Endodermal cell (in vitro differentiated cells): ENCODE data around the gene ZC3H4. TPM values are rescaled to one million over a fixed set of nuclear protein-coding genes. Genes with fewer than 3 reads are reported as not detected.

Experiments
- DNase-seq: peaks from one replicate; pipeline ENCODE4 v3.0.0-alpha.2; 2017
- H3K27ac ChIP-seq: 2 replicates; pipeline ENCODE4 v1.5.1; 2013; ENCODE audit warnings: mild to moderate bottlenecking, low read depth, low read length, moderate library complexity
- H3K27me3 ChIP-seq: 2 replicates; pipeline ENCODE4 v1.6.1; 2013; ENCODE audit warnings: mild to moderate bottlenecking, low read length, moderate library complexity; ENCODE audit not compliant: insufficient read depth, control insufficient read depth, poor library complexity, severe bottlenecking
- H3K36me3 ChIP-seq: 2 replicates; pipeline ENCODE4 v1.7.0; 2013; ENCODE audit warnings: mild to moderate bottlenecking, low read length, moderate library complexity; ENCODE audit not compliant: control insufficient read depth, insufficient read depth
- H3K4me1 ChIP-seq: one replicate; pipeline ENCODE4 v1.7.0; 2013; ENCODE audit warnings: low read length; ENCODE audit not compliant: control insufficient read depth, insufficient read depth
- H3K4me3 ChIP-seq: 2 replicates; pipeline ENCODE4 v1.5.1; 2013; ENCODE audit warnings: mild to moderate bottlenecking, low read length, moderate library complexity
- H3K9ac ChIP-seq: 2 replicates; pipeline ENCODE4 v1.6.1; 2013; ENCODE audit warnings: mild to moderate bottlenecking, low read length, moderate library complexity; ENCODE audit not compliant: poor library complexity, severe bottlenecking; ENCODE audit errors: extremely low read depth
- H3K9me3 ChIP-seq: 2 replicates; pipeline ENCODE4 v1.6.1; 2013; ENCODE audit warnings: mild to moderate bottlenecking, low read length, moderate library complexity; ENCODE audit not compliant: control insufficient read depth
- H3K27ac Mint-ChIP-seq: 2 replicates; pipeline ENCODE4 v1.8.0; 2020; ENCODE audit warnings: mixed read lengths
- H3K27me3 Mint-ChIP-seq: 2 replicates; pipeline ENCODE4 v1.8.0; 2021; ENCODE audit warnings: mild to moderate bottlenecking, mixed read lengths; ENCODE audit not compliant: insufficient read depth
- H3K36me3 Mint-ChIP-seq: 2 replicates; pipeline ENCODE4 v1.8.0; 2020; ENCODE audit warnings: low read depth, mixed read lengths
- H3K4me1 Mint-ChIP-seq: 2 replicates; pipeline ENCODE4 v1.8.0; 2020; ENCODE audit warnings: mixed read lengths
- H3K4me3 Mint-ChIP-seq: 2 replicates; pipeline ENCODE4 v1.8.0; 2020; ENCODE audit warnings: mild to moderate bottlenecking, moderate library complexity, mixed read lengths
- H3K9me3 Mint-ChIP-seq: 2 replicates; pipeline ENCODE4 v1.8.0; 2020; ENCODE audit warnings: mild to moderate bottlenecking, mixed read lengths
- CTCF ChIP-seq: fragments of 200-600 bp; sonication (generic); conservative IDR thresholded peaks from 2 replicates; pipeline ENCODE4 v1.5.0; 2021; ENCODE audit warnings: antibody characterized with exemption, mild to moderate bottlenecking
- WGBS, 2 experiments: methylation state at CpG; one replicate each; pipeline versions ENCODE4 v1.1.5 to v1.1.7; 2013; ENCODE audit warnings: missing lambda C conversion rate in 2 of 2, mixed read lengths in 1 of 2; ENCODE audit not compliant: insufficient coverage in 1 of 2, insufficient read length in 1 of 2; 5-methylcytosine and 5-hydroxymethylcytosine counted together
- total RNA-seq, 2 donors: library from RNA; stranded (reverse); fragmentation: NEBNext Ultra II Directional in 1 of 2; extraction: Animal tissue kit (Norgen Biotek cat#: 25700) in 1 of 2; gene quantifications; 2 replicates in 1 of 2; 3 replicates in 1 of 2; pipeline ENCODE4 v1.2.1, GENCODE V29; 2021

The ZC3H4 gene
- total RNA-seq, 2 donors from 2014 or later = 64.9 to 82.5 TPM

GRCh38 chr19:47152205-47152604 is 38.6 kb upstream of the ZC3H4 start:
- Histone ChIP-seq H3K9me3 (no peaks in the 10 kb centered on the region), H3K4me3 (peak overlapping the region; percentile 24), H3K27me3 (no peaks in the 10 kb centered on the region), H3K9ac (peak overlapping the region; percentile 8), H3K4me1 (peaks cover 16% of the 10 kb centered on the region), H3K36me3 (peaks cover 90% of the 10 kb centered on the region), H3K27ac (no peak overlapping the region)
- peaks cover 45% of the 10 kb centered on the region for H3K4me1 Mint-ChIP-seq
- H3K27ac Mint-ChIP-seq = peak overlapping the region; percentile 62
- no peaks in the 10 kb centered on the region for H3K27me3 Mint-ChIP-seq
- DNase-seq = no peak
- TF ChIP-seq CTCF = no peak
- no peak overlapping the region for H3K4me3 Mint-ChIP-seq
- WGBS, 2 experiments = 40 to 57% methylated on average over 1 of the region's 1 CpG
- H3K9me3 Mint-ChIP-seq = no peaks in the 10 kb centered on the region
- H3K36me3 Mint-ChIP-seq = peaks cover 84% of the 10 kb centered on the region

GRCh38 chr19:47151627-47152026 is 38.1 kb upstream of the ZC3H4 start:
- DNase-seq = no peak
- Histone ChIP-seq H3K9ac (peak overlapping the region; percentile 8), H3K27me3 (no peaks in the 10 kb centered on the region), H3K4me1 (peaks cover 15% of the 10 kb centered on the region), H3K4me3 (peak overlapping the region; percentile 24), H3K36me3 (peaks cover 90% of the 10 kb centered on the region), H3K27ac (no peak overlapping the region), H3K9me3 (no peaks in the 10 kb centered on the region)
- 76 to 80% methylated on average over 2 to 3 of the region's 3 CpGs for WGBS, 2 experiments
- peaks cover 39% of the 10 kb centered on the region for H3K4me1 Mint-ChIP-seq
- no peaks in the 10 kb centered on the region for H3K27me3 Mint-ChIP-seq
- peaks cover 2% of the 10 kb centered on the region for H3K9me3 Mint-ChIP-seq
- no peak overlapping the region for H3K4me3 Mint-ChIP-seq
- peaks cover 84% of the 10 kb centered on the region for H3K36me3 Mint-ChIP-seq
- peak overlapping the region; percentile 62 for H3K27ac Mint-ChIP-seq
- no peak for TF ChIP-seq CTCF

- Histone ChIP-seq H3K4me3 (no peak overlapping the region), H3K9ac (no peak overlapping the region), H3K27ac (no peak overlapping the region), H3K27me3 (no peaks in the 10 kb centered on the region), H3K36me3 (peaks cover 94% of the 10 kb centered on the region), H3K4me1 (peaks cover 8% of the 10 kb centered on the region), H3K9me3 (no peaks in the 10 kb centered on the region)
- no peaks in the 10 kb centered on the region for H3K27me3 Mint-ChIP-seq
- no peak overlapping the region for H3K4me3 Mint-ChIP-seq
- no peak for TF ChIP-seq CTCF
- H3K4me1 Mint-ChIP-seq = peaks cover 15% of the 10 kb centered on the region
- H3K36me3 Mint-ChIP-seq = peaks cover 85% of the 10 kb centered on the region
- 90 to 100% methylated on average over 2 of the region's 2 CpGs for WGBS, 2 experiments
- DNase-seq = no peak
- peaks cover 2% of the 10 kb centered on the region for H3K9me3 Mint-ChIP-seq
- H3K27ac Mint-ChIP-seq = peak overlapping the region; percentile 20
Measured at GRCh38 chr19:47146920-47147319, 33.3 kb upstream of the ZC3H4 start.
